SH-SY5Y (cell line): ENCODE results near the gene OR4F6.

Experiments
- GATA2 ChIP-seq: IDR thresholded peaks from 2 replicates; pipeline ENCODE4 v1.6.1; 2011; ENCODE audit warnings: mild to moderate bottlenecking, low read depth, low read length
- GATA3 ChIP-seq: IDR thresholded peaks from 2 replicates; pipeline ENCODE4 v1.6.1; 2011; ENCODE audit warnings: low read depth, mild to moderate bottlenecking, low read length, moderate library complexity

DNA sequence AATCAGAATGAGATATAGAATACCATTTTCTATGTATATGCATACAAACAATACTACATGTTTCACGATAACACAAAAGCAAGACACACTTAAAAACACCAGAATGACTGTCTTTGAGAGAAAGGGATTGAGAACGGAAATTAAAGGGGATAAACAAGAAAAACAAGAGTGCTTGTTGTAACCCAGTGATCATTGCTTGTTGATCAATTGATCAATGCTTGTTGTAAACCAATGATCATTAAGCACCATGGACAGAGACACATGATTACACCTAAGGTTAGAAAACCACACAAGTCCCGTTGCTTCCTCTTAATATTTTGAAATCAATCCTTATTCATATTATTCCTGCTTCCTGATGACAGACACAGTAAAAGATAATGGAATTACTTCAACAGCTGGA lies 7.6 kb downstream of the OR4F6 start:
- TF ChIP-seq GATA3 (no peak), GATA2 (no peak)
